Measurements from ENCODE around the gene DIS3L.

DIS3L gene

DNA sequence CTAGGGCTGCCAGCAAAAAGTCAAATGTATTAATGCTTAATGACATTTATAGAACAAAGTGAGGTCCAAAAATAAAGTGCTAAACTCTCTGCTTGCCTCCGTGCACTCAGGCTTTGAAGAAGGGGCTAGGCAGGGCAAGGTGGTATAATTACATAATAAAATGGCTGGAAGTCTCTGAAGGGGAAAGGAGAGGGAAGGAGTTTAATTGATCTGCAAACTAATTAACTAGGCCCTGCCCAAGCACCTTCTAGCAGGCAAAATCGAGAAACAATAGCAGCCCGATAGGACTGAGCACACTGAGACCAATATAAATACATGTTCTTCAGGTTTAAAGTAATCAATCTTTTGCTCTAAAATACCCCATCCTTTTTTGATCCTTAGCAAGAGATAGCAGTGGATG, 13.0 kb downstream of the DIS3L start:
- no peak overlapping the region for H3K27ac ChIP-seq
- TF ChIP-seq CTCF (conservative IDR thresholded peaks at IDR 0.05): no peak

GRCh38 chr15:66308531-66308930, 15.2 kb downstream of the DIS3L start:
- no peak overlapping the region for H3K27ac ChIP-seq
- no peak for TF ChIP-seq CTCF (conservative IDR thresholded peaks at IDR 0.05)

DNA sequence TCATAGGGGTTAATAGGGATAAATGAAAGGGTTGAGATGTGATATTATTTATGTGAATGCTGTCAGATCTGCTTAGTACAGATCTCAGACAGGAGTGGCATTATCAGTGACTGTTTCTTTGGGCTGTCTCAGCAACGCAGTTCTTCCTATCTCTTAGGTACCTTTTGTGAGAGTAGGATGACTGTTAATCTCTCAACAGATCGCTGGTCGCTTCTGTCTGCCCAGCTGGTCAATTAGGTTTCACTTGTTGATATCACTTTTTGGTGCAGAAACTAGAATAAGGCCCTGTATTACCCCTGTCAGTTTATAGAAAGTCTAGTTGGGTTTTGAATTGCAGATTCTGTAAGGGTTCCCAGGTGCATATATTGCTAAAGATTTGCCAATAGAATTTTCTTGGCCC, 16.5 kb downstream of the DIS3L start:
- no peak for TF ChIP-seq CTCF (conservative IDR thresholded peaks at IDR 0.05)
- H3K27ac ChIP-seq: no peak overlapping the region

GRCh38 chr15:66310786-66311185, 17.4 kb downstream of the DIS3L start:
- no peak for TF ChIP-seq CTCF (conservative IDR thresholded peaks at IDR 0.05)
- H3K27ac ChIP-seq: peak overlapping the region; percentile 19; the same call in 1 of the 2 replicates

- peak overlapping the region; percentile 19; the same call in 1 of the 2 replicates for H3K27ac ChIP-seq
- no peak for TF ChIP-seq CTCF (conservative IDR thresholded peaks at IDR 0.05)
These were observed 18.8 kb downstream of the DIS3L start for GRCh38 chr15:66312144-66312543.

- H3K27ac ChIP-seq: no peak overlapping the region
- TF ChIP-seq CTCF (conservative IDR thresholded peaks at IDR 0.05): no peak
These were observed 30.1 kb downstream of the DIS3L start for GRCh38 chr15:66323312-66323928.

GRCh38 chr15:66326051-66326450, 32.7 kb downstream of the DIS3L start:
- no peak for TF ChIP-seq CTCF (conservative IDR thresholded peaks at IDR 0.05)
- no peak overlapping the region for H3K27ac ChIP-seq

Data from VCaP (cell line).